IgD-negative memory B cell (primary cell): ENCODE results near the gene PREX1. TPM values are rescaled to one million over a fixed set of nuclear protein-coding genes. Genes with fewer than 3 reads are reported as not detected.
A peak's percentile ranks its signal among the peaks of the same experiment; 100 is the strongest.

Experiments used
- H3K27ac Mint-ChIP-seq, 3 donors: one replicate each; pipeline ENCODE4 v1.8.0; 2020 to 2022; ENCODE audit warnings: mild to moderate bottlenecking in 3 of 3, mixed read lengths in 3 of 3, moderate library complexity in 1 of 3
- H3K27me3 Mint-ChIP-seq: one replicate; pipeline ENCODE4 v1.8.0; 2021; ENCODE audit warnings: mixed read lengths
- H3K36me3 Mint-ChIP-seq: one replicate; pipeline ENCODE4 v1.8.0; 2020; ENCODE audit warnings: mild to moderate bottlenecking, mixed read lengths
- H3K4me1 Mint-ChIP-seq, 3 donors: one replicate each; pipeline ENCODE4 v1.8.0; 2020 to 2022; ENCODE audit warnings: mixed read lengths in 3 of 3, mild to moderate bottlenecking in 1 of 3
- H3K4me3 Mint-ChIP-seq, 4 donors: one replicate each; pipeline ENCODE4 v1.8.0; 2020 to 2022; ENCODE audit warnings: mild to moderate bottlenecking in 4 of 4, mixed read lengths in 4 of 4, moderate library complexity in 3 of 4
- H3K9me3 Mint-ChIP-seq, 3 donors: one replicate each; pipeline ENCODE4 v1.8.0; 2020 to 2021; ENCODE audit warnings: mixed read lengths in 3 of 3, mild to moderate bottlenecking in 1 of 3
- polyA plus RNA-seq: library from polyadenylated mRNA; unstranded; fragments of 300-500 nt; fragmentation: Illumina TruSeq; gene quantifications from one replicate; pipeline ENCODE4 v1.2.3, GENCODE V29; 2021

PREX1 gene
- polyA plus RNA-seq, 1 donor from 2014 or later, result 41.7 TPM

- H3K4me3 Mint-ChIP-seq, result peak overlapping the region in 1 of 4 donors; percentile 65
- no peaks in the 10 kb centered on the region for H3K9me3 Mint-ChIP-seq
- peaks cover 4 to 9% (median 5%) of the 10 kb centered on the region in 3 donors for H3K4me1 Mint-ChIP-seq
- H3K36me3 Mint-ChIP-seq, result no peaks in the 10 kb centered on the region
- no peak overlapping the region for H3K27ac Mint-ChIP-seq
- peaks cover 2% of the 10 kb centered on the region for H3K27me3 Mint-ChIP-seq
These were observed 219.0 kb downstream of the PREX1 start for GRCh38 chr20:48608756-48609155.

- H3K36me3 Mint-ChIP-seq, result peaks cover 2% of the 10 kb centered on the region
- H3K27ac Mint-ChIP-seq, result no peak overlapping the region
- H3K4me3 Mint-ChIP-seq, result peak overlapping the region in 1 of 4 donors; percentile 61
- no peaks in the 10 kb centered on the region for H3K9me3 Mint-ChIP-seq
- peaks cover 4% of the 10 kb centered on the region for H3K27me3 Mint-ChIP-seq
- H3K4me1 Mint-ChIP-seq, result peaks cover 4 to 12% (median 5%) of the 10 kb centered on the region in 3 donors
These were observed 220.3 kb downstream of the PREX1 start for GRCh38 chr20:48607544-48607865.

- peaks cover 2% of the 10 kb centered on the region for H3K36me3 Mint-ChIP-seq
- H3K4me1 Mint-ChIP-seq, result peaks cover 4 to 12% (median 5%) of the 10 kb centered on the region in 3 donors
- no peak overlapping the region for H3K27ac Mint-ChIP-seq
- no peak overlapping the region for H3K4me3 Mint-ChIP-seq
- H3K9me3 Mint-ChIP-seq, result no peaks in the 10 kb centered on the region
- H3K27me3 Mint-ChIP-seq, result peaks cover 4% of the 10 kb centered on the region
These were observed 220.8 kb downstream of the PREX1 start for GRCh38 chr20:48606841-48607543.

- Mint-ChIP-seq H3K9me3 (no peaks in the 10 kb centered on the region), H3K4me1 (peaks cover 4 to 12% (median 5%) of the 10 kb centered on the region in 3 donors), H3K36me3 (peaks cover 2% of the 10 kb centered on the region), H3K27ac (no peak overlapping the region), H3K4me3 (no peak overlapping the region), H3K27me3 (peaks cover 4% of the 10 kb centered on the region)
These were observed 221.5 kb downstream of the PREX1 start for GRCh38 chr20:48606172-48606840.

GRCh38 chr20:48605364-48606171, 222.2 kb downstream of the PREX1 start:
- H3K4me1 Mint-ChIP-seq, result peaks cover under 1 to 15% (median 2%) of the 10 kb centered on the region in 3 donors
- no peak overlapping the region for H3K4me3 Mint-ChIP-seq
- peaks cover 2% of the 10 kb centered on the region for H3K36me3 Mint-ChIP-seq
- H3K9me3 Mint-ChIP-seq, result no peaks in the 10 kb centered on the region
- H3K27me3 Mint-ChIP-seq, result peaks cover 7% of the 10 kb centered on the region
- no peak overlapping the region for H3K27ac Mint-ChIP-seq

- Mint-ChIP-seq H3K27ac (no peak overlapping the region), H3K4me1 (peaks cover 0 to 12% (median 2%) of the 10 kb centered on the region in 3 donors), H3K27me3 (peaks cover 9% of the 10 kb centered on the region), H3K9me3 (no peaks in the 10 kb centered on the region), H3K4me3 (no peak overlapping the region), H3K36me3 (peaks cover 2% of the 10 kb centered on the region)
These were observed 222.9 kb downstream of the PREX1 start for GRCh38 chr20:48604936-48605335.

GRCh38 chr20:48604426-48604825, 223.4 kb downstream of the PREX1 start:
- H3K36me3 Mint-ChIP-seq, result peaks cover 2% of the 10 kb centered on the region
- H3K4me1 Mint-ChIP-seq, result peaks cover 0 to 6% (median 2%) of the 10 kb centered on the region in 3 donors
- H3K4me3 Mint-ChIP-seq, result no peak overlapping the region
- no peaks in the 10 kb centered on the region for H3K9me3 Mint-ChIP-seq
- peaks cover 9% of the 10 kb centered on the region for H3K27me3 Mint-ChIP-seq
- no peak overlapping the region for H3K27ac Mint-ChIP-seq

GRCh38 chr20:48603819-48604405, 223.9 kb downstream of the PREX1 start:
- no peak overlapping the region for H3K27ac Mint-ChIP-seq
- H3K9me3 Mint-ChIP-seq, result no peaks in the 10 kb centered on the region
- no peak overlapping the region for H3K4me3 Mint-ChIP-seq
- H3K36me3 Mint-ChIP-seq, result peaks cover 2% of the 10 kb centered on the region
- peaks cover 11% of the 10 kb centered on the region for H3K27me3 Mint-ChIP-seq
- H3K4me1 Mint-ChIP-seq, result peaks cover 0 to 6% (median 2%) of the 10 kb centered on the region in 3 donors

GRCh38 chr20:48603116-48603818, 224.5 kb downstream of the PREX1 start:
- no peak overlapping the region for H3K27ac Mint-ChIP-seq
- peaks cover 11% of the 10 kb centered on the region for H3K27me3 Mint-ChIP-seq
- H3K36me3 Mint-ChIP-seq, result peaks cover 2% of the 10 kb centered on the region
- H3K4me1 Mint-ChIP-seq, result peaks cover 0 to 6% (median 2%) of the 10 kb centered on the region in 3 donors
- H3K9me3 Mint-ChIP-seq, result no peaks in the 10 kb centered on the region
- no peak overlapping the region for H3K4me3 Mint-ChIP-seq

- peaks cover 2% of the 10 kb centered on the region for H3K36me3 Mint-ChIP-seq
These were observed 226.0 kb downstream of the PREX1 start for GRCh38 chr20:48601798-48602197.

GRCh38 chr20:48600470-48600945, 227.3 kb downstream of the PREX1 start:
- Mint-ChIP-seq H3K36me3 (peaks cover 6% of the 10 kb centered on the region), H3K9me3 (peaks cover 4 to 9% (median 7%) of the 10 kb centered on the region in 3 donors), H3K27me3 (peaks cover 20% of the 10 kb centered on the region), H3K27ac (no peak overlapping the region), H3K4me3 (no peak overlapping the region), H3K4me1 (peaks cover 0 to 6% (median 2%) of the 10 kb centered on the region in 3 donors)

More at GRCh38 chr20:48601798-48602197, 226.0 kb downstream of the PREX1 start:
- Mint-ChIP-seq H3K4me3 (no peak overlapping the region), H3K9me3 (peaks cover 0 to under 1% (median 0%) of the 10 kb centered on the region in 3 donors), H3K27me3 (peaks cover 12% of the 10 kb centered on the region), H3K4me1 (peaks cover 0 to 6% (median 2%) of the 10 kb centered on the region in 3 donors), H3K27ac (no peak overlapping the region)

- peaks cover 18% of the 10 kb centered on the region for H3K27me3 Mint-ChIP-seq
- H3K9me3 Mint-ChIP-seq, result peaks cover 4 to 9% (median 7%) of the 10 kb centered on the region in 3 donors
- no peak overlapping the region for H3K27ac Mint-ChIP-seq
- H3K4me1 Mint-ChIP-seq, result peaks cover 0 to 6% (median 2%) of the 10 kb centered on the region in 3 donors
- peaks cover 6% of the 10 kb centered on the region for H3K36me3 Mint-ChIP-seq
- H3K4me3 Mint-ChIP-seq, result no peak overlapping the region
These were observed 227.9 kb downstream of the PREX1 start for GRCh38 chr20:48599748-48600469.

- Mint-ChIP-seq H3K4me3 (no peak overlapping the region), H3K27ac (no peak overlapping the region)
These were observed 228.6 kb downstream of the PREX1 start for GRCh38 chr20:48599106-48599747.

More at GRCh38 chr20:48599106-48599747, 228.6 kb downstream of the PREX1 start:
- Mint-ChIP-seq H3K9me3 (peaks cover 4 to 9% (median 7%) of the 10 kb centered on the region in 3 donors), H3K27me3 (peaks cover 18% of the 10 kb centered on the region), H3K36me3 (peaks cover 6% of the 10 kb centered on the region), H3K4me1 (peaks cover 0 to 6% (median 2%) of the 10 kb centered on the region in 3 donors)
